Measurements from ENCODE around the gene RALGPS1.

Gene RALGPS1

DNA sequence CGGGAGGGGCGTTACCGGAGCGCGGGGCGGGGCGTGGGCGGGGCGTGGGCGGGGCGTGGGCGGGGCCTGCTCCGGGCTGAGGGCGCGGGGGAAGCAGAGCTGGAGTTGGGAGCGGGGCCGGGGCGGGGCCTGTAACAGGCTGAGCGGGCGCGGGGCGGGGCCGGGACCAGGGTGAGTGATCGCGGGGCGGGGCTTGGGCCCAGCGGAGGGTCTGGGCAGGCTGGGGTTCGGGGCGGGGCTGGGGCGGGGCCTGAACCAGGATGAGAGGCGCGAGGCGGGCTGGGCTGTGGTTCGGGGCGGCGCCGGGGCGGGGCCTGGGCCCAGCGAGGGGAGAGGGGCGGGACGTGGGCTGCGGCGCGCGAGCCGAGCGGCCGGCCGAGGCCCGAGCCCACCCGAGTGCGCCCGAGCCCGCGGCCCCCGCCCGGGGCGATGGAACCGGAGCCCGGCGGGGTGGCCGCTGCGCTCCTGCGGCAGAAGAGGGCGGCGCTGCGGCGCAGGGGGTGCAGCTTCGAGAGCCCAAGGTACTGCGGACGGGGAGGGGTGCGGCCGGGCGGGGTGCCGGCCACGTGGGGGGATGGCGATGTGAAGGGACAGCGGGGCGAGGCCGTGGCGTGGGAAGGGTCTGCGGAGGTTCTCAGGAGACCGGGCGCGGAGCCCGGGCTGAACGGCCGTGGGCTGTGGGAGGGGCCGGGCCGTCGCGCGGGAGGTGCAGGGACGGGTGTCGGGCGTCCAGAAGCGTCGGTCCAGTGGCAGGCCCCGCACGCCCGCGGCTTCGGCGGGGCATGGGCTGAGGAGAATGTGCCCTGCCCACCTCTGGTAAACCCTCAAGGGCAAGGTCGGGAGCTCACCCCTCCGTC is 310.5 kb downstream of the RALGPS1 start:
- peak; percentile 81 for DNase-seq (ENCODE audit: low read depth)

DNA sequence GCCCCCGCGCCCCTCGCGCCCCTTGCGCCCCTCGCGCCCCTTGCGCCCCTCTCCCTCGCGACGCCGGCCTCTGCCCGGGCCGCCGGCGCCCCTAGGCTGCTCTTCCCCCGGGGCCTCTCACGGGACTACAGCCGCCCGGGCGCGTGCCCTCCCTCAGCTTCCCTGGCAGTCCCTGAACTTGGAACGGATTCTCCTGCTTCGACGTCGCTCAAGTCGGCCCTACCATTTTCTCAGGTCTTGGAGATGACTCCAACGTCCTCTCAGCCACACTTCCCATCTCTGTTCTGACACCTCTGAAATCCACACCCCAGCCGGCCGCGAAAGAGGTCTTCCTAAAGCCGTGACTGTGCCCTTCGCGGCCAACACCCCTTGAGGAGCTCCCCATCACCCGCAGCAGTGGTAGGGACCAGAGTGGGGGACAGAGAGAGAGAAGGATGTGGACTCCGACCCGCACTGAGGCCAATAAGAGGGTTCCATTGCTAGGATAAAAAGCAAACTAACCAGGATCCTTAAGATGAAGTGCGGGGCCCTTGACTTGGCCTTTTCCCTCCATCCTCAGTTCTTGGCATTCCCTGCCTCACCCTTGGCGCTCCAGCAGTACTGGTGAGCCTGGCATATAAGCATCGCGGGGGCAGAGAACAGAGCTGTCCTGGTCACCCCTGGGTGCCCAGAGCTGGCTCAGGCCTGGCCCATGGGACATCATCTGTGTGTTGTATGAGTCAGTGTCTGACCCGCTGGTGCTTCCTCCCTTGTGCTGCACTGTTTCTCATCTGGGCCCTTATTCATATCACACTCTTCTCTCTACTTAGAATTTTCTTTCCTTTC is 311.4 kb downstream of the RALGPS1 start:
- DNase-seq (ENCODE audit: low read depth) = no peak

DNA sequence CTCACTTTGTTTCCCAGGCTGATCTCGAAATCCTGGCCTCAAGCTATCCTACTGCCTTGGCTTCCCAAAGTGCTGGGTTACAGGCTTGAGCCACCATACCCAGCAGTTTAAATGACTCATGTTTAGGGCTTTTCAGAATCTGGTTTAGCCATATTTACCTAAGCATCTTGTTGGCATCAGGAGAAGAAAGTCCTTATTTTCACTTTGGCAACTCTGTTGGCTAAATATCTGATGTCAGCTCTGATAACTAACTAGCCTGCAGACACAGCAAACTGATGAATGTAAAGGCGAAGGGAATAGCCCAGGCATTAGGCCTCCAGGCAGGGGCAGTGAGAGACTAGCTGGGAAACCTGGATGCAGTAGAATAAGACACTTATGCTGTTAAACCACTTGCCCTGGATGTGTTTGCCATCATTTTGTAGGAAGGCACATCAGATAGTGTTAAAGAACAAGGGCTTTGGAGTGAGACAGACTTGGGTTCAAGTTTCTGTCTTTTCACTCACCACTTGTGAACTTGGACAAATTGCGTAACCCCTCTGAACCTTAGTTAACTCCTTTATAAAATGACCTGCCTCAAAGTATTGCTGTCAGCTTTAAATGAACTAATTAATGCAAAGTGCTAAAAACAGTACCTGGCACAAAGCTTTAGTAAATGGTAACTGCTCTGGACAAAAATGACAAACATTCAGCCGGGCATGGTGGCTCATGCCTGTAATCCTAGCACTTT is 315.3 kb downstream of the RALGPS1 start:
- DNase-seq (ENCODE audit: low read depth) = no peak

DNA sequence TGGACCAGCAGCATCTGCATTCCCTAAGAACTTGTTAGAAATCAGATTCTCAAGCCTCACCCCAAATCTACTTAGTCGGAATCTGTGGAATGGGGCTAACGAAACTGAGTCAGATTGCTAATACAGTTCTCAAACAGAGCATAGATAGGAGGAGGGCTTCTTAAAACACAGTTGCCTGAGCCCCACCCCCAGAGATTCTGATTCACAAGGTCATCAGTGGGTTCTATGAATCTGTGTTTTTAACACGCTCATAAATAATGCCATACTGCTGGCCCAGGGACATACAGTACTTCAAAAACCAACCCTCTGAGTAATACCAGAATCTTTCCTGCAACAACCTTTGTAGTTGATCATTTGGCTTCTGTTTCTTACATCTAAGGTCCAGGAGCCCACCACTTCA is 317.1 kb downstream of the RALGPS1 start:
- no peak for DNase-seq (ENCODE audit: low read depth)

DNA sequence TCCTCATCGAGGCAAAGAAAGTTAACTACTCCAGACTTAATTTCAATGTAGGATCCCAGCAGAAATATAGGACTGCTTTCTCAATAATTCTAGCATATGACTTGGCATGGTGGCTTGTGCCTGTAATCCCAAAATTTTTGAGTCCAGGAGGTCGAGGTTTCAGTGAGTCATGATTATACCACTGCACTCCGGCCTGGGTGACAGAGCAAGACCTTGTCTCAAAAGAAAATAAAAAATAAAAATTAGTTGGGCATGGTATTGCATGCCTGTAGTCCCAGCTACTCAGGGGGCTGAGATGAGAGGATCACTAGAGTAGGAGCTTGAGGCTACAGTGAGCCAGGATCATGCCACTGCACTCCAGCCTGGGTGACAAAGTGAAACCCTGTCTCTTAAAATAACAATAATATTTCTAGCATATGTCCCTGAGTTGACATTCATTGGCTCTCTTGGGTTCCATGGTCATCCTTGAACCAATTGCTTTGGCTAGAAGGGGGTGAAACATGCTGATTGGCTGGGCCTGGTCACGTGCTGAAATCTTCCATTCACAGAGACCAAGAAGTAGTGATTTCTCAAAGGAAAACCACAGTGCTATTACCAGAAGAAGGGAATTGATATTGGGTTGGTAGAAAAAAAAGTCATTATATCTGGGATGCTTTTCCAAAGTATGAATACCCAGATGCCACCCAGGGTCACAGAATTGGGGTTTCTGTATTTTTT is 318.4 kb downstream of the RALGPS1 start:
- no peak for DNase-seq (ENCODE audit: low read depth)

DNA sequence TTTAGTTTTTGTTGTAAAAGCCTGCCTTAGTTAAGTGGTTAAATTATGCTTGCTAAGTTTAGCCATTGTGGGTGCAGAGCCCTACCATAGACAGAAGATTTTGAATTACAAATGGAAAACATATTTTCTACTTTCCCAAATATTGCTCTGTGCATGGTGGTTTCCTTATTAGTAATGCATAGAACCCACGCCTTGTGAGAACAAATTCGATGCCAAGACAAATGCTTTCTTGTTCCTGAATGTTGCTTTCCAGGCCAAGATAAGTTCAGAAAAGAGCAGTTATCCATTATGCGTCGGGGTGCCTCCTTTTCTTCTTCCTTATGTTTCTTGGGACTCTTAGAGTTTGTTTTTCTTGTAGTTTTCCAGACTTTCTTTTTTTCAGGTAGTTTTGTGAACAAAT is 319.0 kb downstream of the RALGPS1 start:
- no peak for DNase-seq (ENCODE audit: low read depth)

DNA sequence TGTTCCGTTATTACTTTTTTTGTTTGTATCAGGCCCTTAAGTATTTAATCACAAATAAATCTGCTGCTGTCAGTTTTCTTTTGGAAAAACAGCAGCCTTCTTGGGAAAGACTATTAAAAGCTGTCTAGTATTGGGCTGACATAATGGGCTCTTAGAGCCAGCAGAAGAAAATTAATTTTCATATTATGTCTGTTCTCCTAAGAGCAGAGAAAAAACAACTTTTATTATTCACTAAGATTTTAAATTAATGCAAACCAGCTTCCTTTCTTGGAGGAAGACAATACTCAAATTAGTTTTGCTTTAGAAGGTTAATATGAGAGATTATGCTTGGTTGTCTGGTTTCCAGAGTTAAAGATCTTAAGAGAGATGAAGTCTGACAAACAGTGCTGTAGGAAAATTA is 319.4 kb downstream of the RALGPS1 start:
- no peak for DNase-seq (ENCODE audit: low read depth)

DNA sequence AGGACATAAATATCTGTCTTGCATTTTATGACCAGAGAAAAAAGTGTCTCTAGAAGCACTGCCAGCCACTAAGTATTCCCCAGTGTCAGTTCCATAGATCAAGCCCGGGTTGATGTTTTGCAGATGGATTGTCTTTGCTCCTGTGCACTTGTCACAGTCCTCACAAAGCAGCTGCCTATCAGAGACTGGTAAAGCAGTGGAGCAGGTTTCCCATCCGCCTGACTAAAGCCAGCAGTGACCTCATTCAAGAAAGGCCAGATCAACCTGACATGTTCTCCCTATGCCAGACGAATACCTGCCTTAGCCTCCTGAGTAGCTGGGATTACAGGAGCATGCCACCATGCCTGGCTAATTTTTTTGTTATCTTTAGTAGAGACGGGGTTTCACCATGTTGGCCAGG is 323.2 kb downstream of the RALGPS1 start:
- no peak for DNase-seq (ENCODE audit: low read depth)

DNA sequence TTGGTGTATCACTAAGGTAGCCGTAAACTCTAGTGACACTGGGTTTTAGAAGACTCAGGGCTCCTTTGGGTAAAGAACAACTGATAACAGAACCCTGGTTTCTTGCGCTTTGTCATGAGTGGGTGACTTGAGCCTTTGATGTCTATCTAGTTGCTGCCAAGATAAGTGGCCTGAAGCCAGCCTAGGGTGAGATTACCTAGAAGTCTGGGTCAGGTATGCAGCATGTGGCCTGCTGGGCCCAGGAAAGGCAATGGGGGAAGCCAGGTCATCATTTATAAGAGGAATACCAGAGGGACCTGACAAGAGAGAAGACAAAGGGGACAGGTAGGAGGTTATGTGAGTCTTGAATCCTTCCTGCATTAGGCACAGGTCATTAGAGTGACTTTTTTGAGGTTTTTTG is 326.8 kb downstream of the RALGPS1 start:
- DNase-seq (ENCODE audit: low read depth) = no peak

DNA sequence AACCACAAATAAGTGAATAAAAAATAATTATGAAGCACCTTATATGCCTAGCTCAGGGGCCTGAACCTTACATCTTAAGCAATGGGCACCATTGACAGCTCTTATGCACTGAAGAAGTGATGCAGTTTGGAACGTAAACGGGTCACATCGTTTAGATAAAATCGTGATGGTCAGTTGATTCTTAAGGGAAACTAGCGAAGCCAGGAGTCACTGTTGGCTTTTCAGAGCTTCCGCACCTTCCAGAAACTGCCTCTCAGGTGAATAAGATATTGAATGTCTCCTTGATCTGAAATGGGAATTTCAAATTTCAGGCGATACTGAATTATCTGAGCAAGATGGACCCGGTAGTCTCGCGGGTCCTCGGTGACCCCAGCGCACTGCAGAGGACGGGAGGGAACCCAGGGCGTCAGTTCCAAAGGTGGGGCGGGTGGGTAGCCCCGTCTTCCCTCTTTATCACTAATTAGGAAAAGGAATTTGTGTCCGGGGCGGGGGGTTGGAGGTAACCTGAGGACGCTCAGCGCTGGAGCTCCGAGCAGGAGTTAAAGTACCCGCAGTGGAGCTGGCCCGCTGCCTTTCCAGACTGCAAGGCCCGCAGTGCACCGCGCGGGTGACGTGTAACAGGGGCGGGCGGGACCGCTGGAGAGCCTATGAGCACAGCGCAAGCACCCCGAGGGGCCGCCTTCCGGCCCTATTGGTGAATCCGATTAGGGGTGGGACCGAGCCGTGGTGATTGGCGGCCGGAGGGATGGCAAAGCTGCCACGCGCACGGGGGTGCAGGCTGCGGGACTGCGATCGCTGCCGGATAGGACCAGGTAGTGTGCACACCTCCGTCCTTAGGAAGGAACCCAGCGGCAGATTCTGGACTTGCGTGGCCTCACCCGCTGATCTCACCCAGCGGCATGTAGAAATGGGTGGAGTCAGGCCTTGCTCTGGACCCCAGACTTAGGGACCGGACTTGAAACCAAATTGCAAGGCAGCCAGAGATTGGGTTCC is 330.3 kb downstream of the RALGPS1 start:
- DNase-seq (ENCODE audit: low read depth) = peak; percentile 87

DNA sequence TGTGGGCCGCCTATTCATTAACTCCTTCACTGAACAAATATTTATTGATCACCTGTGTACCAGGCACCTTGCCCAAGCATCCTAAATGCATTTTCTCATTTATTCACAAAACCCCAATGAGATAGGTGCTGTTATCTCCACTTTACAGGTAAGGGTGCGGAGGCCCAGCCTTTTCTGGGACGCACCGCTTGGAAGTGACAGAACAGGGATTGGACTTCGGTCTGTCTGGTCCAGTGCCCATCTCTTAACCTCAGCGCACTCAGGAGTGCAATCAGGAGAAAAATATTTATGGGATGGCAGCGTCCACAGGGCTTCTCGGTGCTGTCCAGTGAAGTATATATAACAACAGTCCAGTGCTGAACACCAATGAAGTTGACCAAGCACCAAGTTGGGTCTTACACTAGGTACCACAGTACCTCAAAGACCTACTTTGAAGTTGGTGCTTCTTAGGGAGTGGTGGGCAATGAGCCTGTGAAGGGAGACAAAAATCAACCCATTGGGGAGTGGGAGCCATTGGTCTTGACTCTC is 331.1 kb downstream of the RALGPS1 start:
- no peak for DNase-seq (ENCODE audit: low read depth)

DNA sequence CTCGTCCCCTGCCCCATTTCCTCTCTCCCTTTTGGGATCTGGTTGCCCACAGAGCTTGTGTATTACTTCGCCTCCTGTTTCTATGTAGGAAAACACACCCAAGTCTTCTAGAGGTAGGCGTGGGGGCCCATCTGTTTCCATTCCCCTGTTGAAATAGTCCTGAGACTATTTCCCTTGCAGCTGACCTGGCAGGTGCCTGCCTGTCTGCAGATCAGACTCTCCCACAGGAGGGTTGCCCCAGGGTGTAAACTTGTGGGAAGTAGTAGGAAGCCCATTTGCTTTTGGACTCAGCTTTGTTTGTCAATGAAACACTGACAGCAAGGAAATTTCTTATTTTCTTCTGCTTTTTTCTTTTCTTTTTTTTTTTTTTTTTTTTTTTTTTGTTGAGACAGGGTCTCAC is 333.7 kb downstream of the RALGPS1 start:
- no peak for DNase-seq (ENCODE audit: low read depth)

DNA sequence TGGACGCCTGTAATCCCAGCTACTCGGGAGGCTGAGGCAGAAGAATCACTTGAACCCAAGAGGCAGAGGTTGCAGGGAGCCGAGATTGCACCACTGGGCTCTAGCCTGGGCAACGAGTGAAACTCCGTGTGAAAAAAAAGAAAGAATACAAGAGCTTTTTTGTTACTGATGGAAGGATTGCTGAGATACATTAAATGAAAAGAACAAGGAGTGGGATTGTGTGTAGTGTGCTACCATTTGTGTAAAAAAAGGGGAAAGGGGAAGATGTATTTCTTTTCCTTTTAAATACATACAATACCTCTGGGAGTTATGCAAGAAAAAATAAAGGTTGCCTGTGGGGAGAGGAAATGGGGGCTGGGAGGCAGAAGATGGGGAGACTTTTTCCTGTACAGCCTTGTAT is 335.3 kb downstream of the RALGPS1 start:
- DNase-seq (ENCODE audit: low read depth) = no peak

DNA sequence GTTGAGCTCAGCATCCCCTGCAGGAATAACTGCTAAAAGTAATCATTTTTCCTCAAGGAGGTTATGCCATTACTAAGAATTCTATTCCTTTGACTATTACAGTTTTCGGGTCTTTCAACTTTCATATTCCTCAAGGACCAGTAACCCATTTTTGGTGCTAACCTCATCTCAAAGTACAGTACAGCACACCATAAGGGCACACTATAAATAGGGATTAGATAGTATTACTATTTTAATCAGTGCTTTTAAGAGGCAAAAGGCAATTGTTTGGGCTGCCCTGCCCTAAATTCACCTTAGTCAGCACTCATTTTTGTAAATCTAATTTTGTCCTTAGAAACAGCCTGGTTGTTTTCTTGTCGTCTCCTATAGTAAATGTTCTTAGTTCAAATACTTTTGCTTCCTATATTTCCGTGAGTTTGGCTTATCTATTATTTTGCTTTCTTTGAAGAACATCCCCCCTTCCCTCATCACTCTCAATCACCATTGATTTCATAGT is 336.4 kb downstream of the RALGPS1 start:
- no peak for DNase-seq (ENCODE audit: low read depth)

DNA sequence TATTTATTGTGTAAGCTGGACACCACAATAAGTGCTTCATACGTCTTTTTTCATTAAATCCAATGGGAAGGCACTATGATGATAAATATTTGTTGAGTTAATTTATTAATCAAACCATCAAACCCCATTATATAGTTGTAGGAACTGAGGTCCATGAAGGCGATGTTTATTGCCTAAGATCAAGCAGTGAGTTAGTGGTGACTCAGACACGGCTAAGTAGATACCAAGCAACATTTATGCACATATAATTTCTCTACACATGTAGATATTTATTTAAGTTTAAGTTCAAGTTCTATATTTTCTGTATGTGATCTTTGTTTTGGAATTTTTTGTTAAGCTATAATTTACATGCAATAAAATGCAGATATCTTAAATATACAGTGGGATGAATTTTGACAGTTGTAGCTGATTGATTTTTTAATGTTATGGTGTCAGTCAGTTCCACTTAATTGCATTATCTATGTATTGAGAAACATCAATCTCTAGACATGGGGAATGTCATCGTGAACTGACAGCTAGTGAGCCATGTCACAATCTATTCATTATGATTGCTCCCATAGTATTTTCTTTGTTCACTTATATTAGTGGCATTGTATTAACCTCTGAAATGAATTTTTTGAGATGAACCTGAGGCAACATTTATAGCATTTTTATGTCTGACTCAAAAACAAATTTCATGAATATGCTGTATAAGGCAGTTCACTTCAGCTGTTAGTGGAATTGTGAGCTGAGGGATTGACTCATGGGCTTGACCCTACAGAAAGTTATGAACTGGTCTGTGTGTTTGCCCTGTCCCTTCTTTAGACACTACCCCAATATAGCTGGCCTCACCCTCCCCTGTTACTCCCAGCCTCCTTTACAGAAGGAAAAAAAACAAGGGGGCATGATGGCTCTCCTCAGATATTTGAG is 338.1 kb downstream of the RALGPS1 start:
- DNase-seq (ENCODE audit: low read depth) = no peak

DNA sequence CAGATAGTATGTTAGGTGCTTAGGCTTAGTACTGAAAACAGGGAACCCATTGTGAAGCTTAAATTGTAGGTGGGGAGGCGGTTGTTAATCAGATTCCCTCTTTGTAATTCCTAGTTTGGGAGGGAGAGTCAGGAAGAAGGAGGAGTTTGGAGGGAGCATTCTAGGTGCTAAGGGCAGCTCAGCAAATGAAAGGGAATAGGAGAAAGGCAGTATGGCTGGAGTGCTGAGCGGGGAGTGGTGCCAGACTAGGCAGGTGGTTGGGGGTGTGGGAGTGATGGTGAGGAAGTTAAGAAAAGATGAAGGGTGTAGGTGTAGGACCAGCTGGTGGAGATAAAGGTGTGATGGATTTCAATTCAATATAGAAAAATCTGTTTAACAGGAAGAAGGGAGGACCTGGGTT is 338.9 kb downstream of the RALGPS1 start:
- no peak for DNase-seq (ENCODE audit: low read depth)

DNA sequence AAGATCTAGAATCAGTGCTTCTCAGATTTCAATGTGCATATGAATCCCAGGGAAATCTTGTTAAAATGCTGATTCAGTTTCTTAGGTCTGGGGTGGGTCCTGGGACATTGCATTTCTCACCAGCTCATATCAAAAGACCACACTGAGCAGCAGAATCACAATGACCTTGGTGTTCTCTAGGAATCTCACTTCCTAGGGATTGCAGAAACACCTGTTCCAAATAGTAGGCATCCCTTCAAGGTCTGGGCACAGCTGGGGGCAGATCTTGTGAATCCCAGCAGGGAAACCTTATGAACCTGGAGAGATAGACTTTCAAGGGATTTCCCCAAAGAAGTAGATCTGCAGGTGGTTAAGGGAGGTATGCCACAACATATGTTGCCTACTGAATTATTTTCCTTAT is 341.1 kb downstream of the RALGPS1 start:
- DNase-seq (ENCODE audit: low read depth) = no peak

DNA sequence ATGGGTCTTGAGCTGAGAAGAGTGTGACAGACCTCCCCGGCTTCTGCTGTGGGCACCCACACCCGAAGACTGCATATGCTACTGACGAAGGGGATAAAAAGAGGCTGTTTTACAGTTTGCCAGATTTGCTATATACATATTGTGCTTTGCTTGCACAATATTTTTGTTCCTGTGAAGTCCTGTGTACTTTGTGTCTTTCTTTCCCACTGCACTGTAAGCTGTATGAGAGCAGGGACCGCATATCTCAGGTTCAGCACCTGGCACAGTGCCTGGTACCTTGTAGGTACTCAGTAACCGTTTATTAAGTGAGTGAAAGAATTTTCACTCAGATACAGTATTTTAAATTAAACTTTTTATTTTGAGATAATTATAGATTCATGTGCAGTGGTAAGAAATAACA is 341.7 kb downstream of the RALGPS1 start:
- DNase-seq (ENCODE audit: low read depth) = no peak

All from stimulated activated CD8-positive, alpha-beta memory T cell treated with anti-CD3 and anti-CD28 coated beads, Interleukin-15, amount 100 ng/mL, for 1 hour (primary cell).